GM19043 (cell line): ENCODE measurements around the gene ACAA1.
"Not testable (repeated sequence)": the region's sequence is repeated elsewhere in the genome, so short reads cannot be mapped to it uniquely, and the experiment has no call there.

ENCODE experiments used
- ATAC-seq: cut with Tn5 transposase; IDR thresholded peaks from one replicate; pipeline ENCODE4 v1.9.1; 2021; ENCODE audit warnings: low read depth; ENCODE audit not compliant: unreplicated experiment

Gene ACAA1

GRCh38 chr3:38084334-38085310 is 52.3 kb downstream of the ACAA1 start:
- ATAC-seq = no peak

DNA sequence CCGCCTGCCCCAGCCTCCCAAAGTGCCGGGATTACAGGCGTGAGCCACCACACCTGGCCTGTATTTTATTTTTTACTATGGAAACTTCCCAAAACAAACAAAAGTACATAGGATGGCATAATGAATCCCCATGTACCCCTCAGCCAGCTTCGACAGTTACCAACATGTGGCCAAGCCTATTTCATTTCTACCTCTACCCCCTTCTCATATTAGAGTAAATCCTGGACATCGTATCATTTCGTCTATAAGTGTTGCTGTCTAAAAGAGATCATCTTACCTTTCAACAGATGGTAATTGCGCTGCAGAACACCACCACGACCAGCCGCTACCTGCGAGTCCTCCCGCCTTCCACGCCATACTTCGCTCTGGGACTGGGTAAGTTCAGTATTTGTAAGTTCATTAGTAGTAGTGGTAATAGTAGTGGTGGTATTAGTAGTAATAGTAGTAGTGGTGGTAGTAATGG is 53.0 kb downstream of the ACAA1 start:
- no peak for ATAC-seq

DNA sequence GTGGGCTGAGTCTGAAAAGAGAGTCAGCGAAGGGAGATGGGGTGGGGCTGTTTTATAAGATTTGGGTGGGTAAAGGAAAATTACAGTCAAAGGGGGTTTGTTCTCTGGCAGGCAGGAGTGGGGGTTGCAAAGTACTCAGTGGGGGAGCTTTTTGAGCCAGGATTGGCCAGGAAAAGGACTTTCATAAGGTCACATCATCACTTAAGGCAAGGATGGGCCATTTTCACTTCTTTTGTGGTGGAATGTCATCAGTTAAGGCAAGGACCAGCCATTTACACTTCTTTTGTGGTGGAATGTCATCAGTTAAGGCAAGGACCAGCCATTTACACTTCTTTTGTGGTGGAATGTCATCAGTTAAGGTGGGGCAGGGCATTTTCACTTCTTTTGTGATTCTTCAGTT is 53.7 kb downstream of the ACAA1 start:
- ATAC-seq = not testable (repeated sequence)

DNA sequence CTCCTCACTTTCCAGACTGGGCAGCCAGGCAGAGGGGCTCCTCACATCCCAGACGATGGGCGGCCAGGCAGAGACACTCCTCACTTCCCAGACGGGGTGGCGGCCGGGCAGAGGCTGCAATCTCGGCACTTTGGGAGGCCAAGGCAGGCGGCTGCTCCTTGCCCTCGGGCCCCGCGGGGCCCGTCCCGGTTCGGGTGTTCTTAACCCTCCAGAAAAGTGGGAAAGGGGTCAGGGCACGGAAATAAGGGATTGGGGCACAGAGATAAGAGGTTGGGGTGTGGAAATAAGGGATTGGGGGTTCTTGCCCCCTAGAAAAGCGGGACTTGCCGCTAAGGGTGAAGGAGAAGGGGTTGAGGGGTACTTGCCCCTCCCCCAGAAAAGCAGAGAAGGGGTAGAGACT is 54.6 kb downstream of the ACAA1 start:
- not testable (repeated sequence) for ATAC-seq

- not testable (repeated sequence) for ATAC-seq
These were observed 59.9 kb downstream of the ACAA1 start for GRCh38 chr3:38077073-38077472.
